HL-60 (cell line): ENCODE data around the gene SARM1.

Source experiments
- CTCF ChIP-seq: IDR thresholded peaks from one replicate; pipeline ENCODE4 v1.5.1; 2011; ENCODE audit warnings: low read length, control low read depth, inconsistent platforms; ENCODE audit not compliant: insufficient read depth
- GABPA ChIP-seq: IDR thresholded peaks from 2 replicates; pipeline ENCODE4 v1.6.1; 2012; ENCODE audit warnings: low read depth
- POLR2AphosphoS5 ChIP-seq: IDR thresholded peaks from 2 replicates; pipeline ENCODE4 v1.6.1; 2012; ENCODE audit warnings: low read depth
- REST ChIP-seq: IDR thresholded peaks from 2 replicates; pipeline ENCODE4 v1.6.1; 2012; ENCODE audit warnings: low read depth; ENCODE audit not compliant: insufficient replicate concordance
- SPI1 ChIP-seq: IDR thresholded peaks from 2 replicates; pipeline ENCODE4 v1.6.1; 2012; ENCODE audit warnings: low read depth, mild to moderate bottlenecking, borderline replicate concordance

- TF ChIP-seq CTCF (no peak), GABPA (no peak), POLR2AphosphoS5 (no peak), REST (no peak), SPI1 (no peak)
Measured at GRCh38 chr17:28404812-28405570, 33.5 kb downstream of the SARM1 start.
